H9 (cell line): ENCODE results near the gene OCLN. TPM values are rescaled to one million over a fixed set of nuclear protein-coding genes. Genes with fewer than 3 reads are reported as not detected.
"Not testable (repeated sequence)": the region's sequence is repeated elsewhere in the genome, so short reads cannot be mapped to it uniquely, and the experiment has no call there.

Experiments
- DNase-seq: peaks from one replicate; pipeline ENCODE4 v3.0.0-alpha.2; 2017
- H2AFZ ChIP-seq: one replicate; pipeline ENCODE4 v1.6.1; 2013; ENCODE audit warnings: mild to moderate bottlenecking, low read length, control low read depth, moderate library complexity
- H2AK5ac ChIP-seq: 2 replicates; pipeline ENCODE4 v1.6.1; 2013; ENCODE audit warnings: low read length, control low read depth, mixed read lengths; ENCODE audit not compliant: insufficient read length
- H2BK120ac ChIP-seq: one replicate; pipeline ENCODE4 v1.6.1; 2013; ENCODE audit warnings: low read depth, mild to moderate bottlenecking, low read length, control low read depth, inconsistent platforms; ENCODE audit not compliant: poor library complexity, severe bottlenecking
- H2BK12ac ChIP-seq: 2 replicates; pipeline ENCODE4 v1.6.1; 2013; ENCODE audit warnings: low read length, control low read depth, mixed read lengths, low read depth; ENCODE audit not compliant: insufficient read length
- H2BK15ac ChIP-seq: 2 replicates; pipeline ENCODE4 v1.6.1; 2013; ENCODE audit warnings: low read depth, low read length, control low read depth
- H2BK20ac ChIP-seq: one replicate; pipeline ENCODE4 v1.6.1; 2013; ENCODE audit warnings: low read depth, mild to moderate bottlenecking, low read length, control low read depth, inconsistent platforms; ENCODE audit not compliant: poor library complexity, severe bottlenecking
- H2BK5ac ChIP-seq: 2 replicates; pipeline ENCODE4 v1.6.1; 2013; ENCODE audit warnings: low read length, control low read depth, mixed read lengths; ENCODE audit not compliant: insufficient read length
- H3K14ac ChIP-seq: 2 replicates; pipeline ENCODE4 v1.6.1; 2013; ENCODE audit warnings: low read length, control low read depth; ENCODE audit not compliant: insufficient read depth
- H3K18ac ChIP-seq: 2 replicates; pipeline ENCODE4 v1.6.1; 2013; ENCODE audit warnings: low read depth, mild to moderate bottlenecking, mixed read lengths, low read length, control low read depth; ENCODE audit not compliant: insufficient read length
- H3K23ac ChIP-seq: 2 replicates; pipeline ENCODE4 v1.6.1; 2013; ENCODE audit warnings: low read length, control low read depth, mixed read lengths, low read depth; ENCODE audit not compliant: insufficient read length
- H3K23me2 ChIP-seq: 2 replicates; pipeline ENCODE4 v1.6.1; 2013; ENCODE audit warnings: low read depth, mild to moderate bottlenecking, mixed read lengths, low read length, control low read depth; ENCODE audit not compliant: insufficient read length, poor library complexity, severe bottlenecking
- H3K27ac ChIP-seq: 2 replicates; pipeline ENCODE4 v1.5.1; 2013; ENCODE audit warnings: low read length, control low read depth, mixed read lengths, low read depth; ENCODE audit not compliant: insufficient read length
- H3K27me3 ChIP-seq: 2 replicates; pipeline ENCODE4 v1.6.1; 2013; ENCODE audit warnings: low read length, control low read depth, inconsistent platforms; ENCODE audit not compliant: insufficient read depth
- H3K4ac ChIP-seq: 2 replicates; pipeline ENCODE4 v1.6.1; 2013; ENCODE audit warnings: low read depth, mild to moderate bottlenecking, control low read depth, inconsistent platforms, low read length, moderate library complexity
- H3K4me1 ChIP-seq: 2 replicates; pipeline ENCODE4 v1.6.1; 2013; ENCODE audit warnings: low read length, control low read depth, inconsistent platforms; ENCODE audit not compliant: insufficient read depth
- H3K4me2 ChIP-seq: 2 replicates; pipeline ENCODE4 v1.6.1; 2013; ENCODE audit warnings: low read length, control low read depth, mixed read lengths; ENCODE audit not compliant: insufficient read length, insufficient read depth
- H3K56ac ChIP-seq: 2 replicates; pipeline ENCODE4 v1.6.1; 2013; ENCODE audit warnings: low read depth, mild to moderate bottlenecking, mixed read lengths, low read length, control low read depth; ENCODE audit not compliant: insufficient read length
- H3K79me1 ChIP-seq: 2 replicates; pipeline ENCODE4 v1.6.1; 2013; ENCODE audit warnings: low read depth, mild to moderate bottlenecking, moderate library complexity, low read length, control low read depth, inconsistent platforms; ENCODE audit not compliant: insufficient read depth, poor library complexity, severe bottlenecking
- H3K79me2 ChIP-seq: 2 replicates; pipeline ENCODE4 v1.6.1; 2013; ENCODE audit warnings: low read length, control low read depth, inconsistent platforms; ENCODE audit not compliant: insufficient read depth
- H3K9ac ChIP-seq: 2 replicates; pipeline ENCODE4 v1.6.1; 2013; ENCODE audit warnings: low read length, control low read depth, mixed read lengths; ENCODE audit not compliant: insufficient read length; ENCODE audit errors: extremely low read depth
- H3K9me3 ChIP-seq: one replicate; pipeline ENCODE4 v1.6.1; 2013; ENCODE audit warnings: low read depth, low read length, inconsistent platforms; ENCODE audit not compliant: control insufficient read depth
- H3T11ph ChIP-seq: one replicate; pipeline ENCODE4 v1.6.1; 2013; ENCODE audit warnings: mild to moderate bottlenecking, low read length, control low read depth, inconsistent platforms
- H4K20me1 ChIP-seq: one replicate; pipeline ENCODE4 v1.6.1; 2013; ENCODE audit not compliant: control insufficient read depth, insufficient read length, insufficient read depth
- H4K5ac ChIP-seq: 2 replicates; pipeline ENCODE4 v1.6.1; 2013; ENCODE audit warnings: low read depth, mild to moderate bottlenecking, mixed read lengths, low read length, control low read depth; ENCODE audit not compliant: insufficient read length
- H4K8ac ChIP-seq: replicated peaks from 2 replicates; pipeline ENCODE4 v1.6.1; 2013; ENCODE audit warnings: low read length, control low read depth, mixed read lengths, low read depth; ENCODE audit not compliant: insufficient read length
- H4K91ac ChIP-seq: 2 replicates; pipeline ENCODE4 v1.6.1; 2013; ENCODE audit warnings: low read depth, mild to moderate bottlenecking, moderate library complexity, mixed read lengths, low read length, control low read depth; ENCODE audit not compliant: insufficient read length
- H3K27ac Mint-ChIP-seq, 3 experiments: 2 replicates in 2 of 3; 3 replicates in 1 of 3; pipeline ENCODE4 v1.8.0; 2020 to 2021; ENCODE audit warnings: mixed read lengths in 3 of 3, mild to moderate bottlenecking in 1 of 3, moderate library complexity in 1 of 3
- H3K27me3 Mint-ChIP-seq: 2 replicates; pipeline ENCODE4 v1.8.0; 2021; ENCODE audit warnings: low read depth, mild to moderate bottlenecking, moderate library complexity, mixed read lengths
- H3K36me3 Mint-ChIP-seq, 3 experiments: 2 replicates in 2 of 3; 3 replicates in 1 of 3; pipeline ENCODE4 v1.8.0; 2020 to 2021; ENCODE audit warnings: low read depth in 3 of 3, mixed read lengths in 3 of 3; ENCODE audit not compliant: insufficient read depth in 1 of 3
- H3K4me1 Mint-ChIP-seq, 2 experiments: 2 replicates each; pipeline ENCODE4 v1.8.0; 2020; ENCODE audit warnings: mixed read lengths in 2 of 2
- H3K4me3 Mint-ChIP-seq, 2 experiments: 2 replicates in 1 of 2; 3 replicates in 1 of 2; pipeline ENCODE4 v1.8.0; 2020 to 2021; ENCODE audit warnings: mild to moderate bottlenecking in 2 of 2, mixed read lengths in 2 of 2, moderate library complexity in 1 of 2
- H3K9me3 Mint-ChIP-seq, 2 experiments: 2 replicates in 1 of 2; 3 replicates in 1 of 2; pipeline ENCODE4 v1.8.0; 2020; ENCODE audit warnings: mild to moderate bottlenecking in 2 of 2, mixed read lengths in 2 of 2, moderate library complexity in 1 of 2
- WGBS: extraction: QIAGEN DNeasy Blood & Tissue Kit; methylation state at CpG from one replicate; pipeline ENCODE4 v1.1.7; 2013; ENCODE audit warnings: missing lambda C conversion rate, low lambda C conversion rate, mixed read lengths; ENCODE audit not compliant: insufficient read length; ENCODE audit errors: extremely low coverage; 5-methylcytosine and 5-hydroxymethylcytosine counted together
- total RNA-seq: library from RNA; stranded (reverse); gene quantifications from 2 replicates; pipeline ENCODE4 v1.2.1, GENCODE V29; 2021

The OCLN gene
- total RNA-seq, 1 experiment from 2014 or later, result 109 TPM

GRCh38 chr5:69538735-69539134 lies 46.1 kb downstream of the OCLN start:
- H2BK20ac ChIP-seq, H3K4ac ChIP-seq, H2BK12ac ChIP-seq, H3K79me2 ChIP-seq, H2BK120ac ChIP-seq, H3K18ac ChIP-seq, H2BK15ac ChIP-seq, H3K14ac ChIP-seq, H3K27me3 Mint-ChIP-seq, H3K27ac ChIP-seq, H3K27me3 ChIP-seq, H4K5ac ChIP-seq, H4K8ac ChIP-seq, H4K20me1 ChIP-seq, H3K23ac ChIP-seq, H3K4me3 Mint-ChIP-seq, H2BK5ac ChIP-seq, H3K56ac ChIP-seq, DNase-seq, H3K4me2 ChIP-seq, H3K9me3 ChIP-seq, H2AK5ac ChIP-seq, H3K4me1 Mint-ChIP-seq, H3K23me2 ChIP-seq, H2AFZ ChIP-seq, H3K9ac ChIP-seq, H3K4me1 ChIP-seq, H3K79me1 ChIP-seq, H3K9me3 Mint-ChIP-seq, H4K91ac ChIP-seq, H3K36me3 Mint-ChIP-seq, H3K27ac Mint-ChIP-seq, H3T11ph ChIP-seq: not testable (repeated sequence)
- WGBS, result no CpG with 5 or more reads among the region's 2 CpGs

- H3K27me3 Mint-ChIP-seq, H3T11ph ChIP-seq, H3K4me1 ChIP-seq, H3K9me3 ChIP-seq, H2AFZ ChIP-seq, H3K23ac ChIP-seq, H2BK12ac ChIP-seq, DNase-seq, H3K23me2 ChIP-seq, H3K14ac ChIP-seq, H2BK15ac ChIP-seq, H3K27ac ChIP-seq, H3K56ac ChIP-seq, H3K27me3 ChIP-seq, H4K5ac ChIP-seq, H2AK5ac ChIP-seq, H3K79me2 ChIP-seq, H4K91ac ChIP-seq, H3K36me3 Mint-ChIP-seq, H4K20me1 ChIP-seq, H3K18ac ChIP-seq, H3K4me3 Mint-ChIP-seq, H3K4ac ChIP-seq, H3K9me3 Mint-ChIP-seq, H3K79me1 ChIP-seq, H2BK120ac ChIP-seq, H2BK20ac ChIP-seq, H4K8ac ChIP-seq, H2BK5ac ChIP-seq, H3K9ac ChIP-seq, H3K4me1 Mint-ChIP-seq, H3K4me2 ChIP-seq, H3K27ac Mint-ChIP-seq: not testable (repeated sequence)
- WGBS, result no CpG with 5 or more reads among the region's 1 CpG
Measured at GRCh38 chr5:69541347-69541746, 48.8 kb downstream of the OCLN start.
